ENCODE data around the gene ABAT.
"Not testable (repeated sequence)": the region's sequence is repeated elsewhere in the genome, so short reads cannot be mapped to it uniquely, and the experiment has no call there.

The ABAT gene

DNA sequence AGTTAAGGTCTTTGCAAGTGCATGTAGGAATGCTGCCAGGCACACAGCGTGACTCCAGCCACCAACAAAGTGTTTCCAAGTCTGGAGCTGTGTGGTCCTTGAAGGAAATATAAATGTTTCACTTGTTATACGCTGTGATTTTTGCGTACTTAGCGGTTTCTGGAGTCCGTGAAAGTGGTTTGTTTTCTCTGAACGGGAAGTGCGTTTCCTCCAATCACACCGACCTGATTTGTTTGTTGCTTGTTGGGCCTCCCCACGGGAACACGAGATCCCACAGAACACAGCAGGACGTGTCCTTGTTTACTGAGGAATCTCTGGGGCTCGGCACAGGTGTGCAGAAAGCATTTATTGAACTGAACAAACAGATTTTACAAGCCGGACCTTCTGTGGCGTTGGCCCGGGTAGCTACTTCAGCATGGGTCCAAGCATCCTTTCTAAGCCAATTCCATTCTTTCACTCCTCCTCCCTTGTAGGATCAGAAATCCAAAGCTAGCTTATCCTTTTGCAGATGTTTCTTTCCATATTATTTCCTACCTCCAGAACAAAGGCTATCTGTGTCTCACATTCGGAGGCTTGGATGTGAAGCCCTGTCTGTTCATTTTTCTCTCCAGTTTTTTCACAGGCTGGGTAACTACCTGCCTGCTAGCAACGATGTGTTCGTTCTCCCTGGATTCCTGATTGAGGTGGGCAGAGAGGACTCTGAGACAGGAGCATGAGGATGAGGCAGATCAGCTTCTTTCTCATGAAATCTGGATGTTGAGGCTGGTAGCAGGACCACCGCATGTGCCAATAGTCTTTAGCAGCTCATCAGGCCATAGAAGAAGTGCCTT lies 44.6 kb downstream of the ABAT start:
- DNase-seq, result no peak

GRCh38 chr16:8720080-8720966 lies 45.9 kb downstream of the ABAT start:
- DNase-seq, result no peak

DNA sequence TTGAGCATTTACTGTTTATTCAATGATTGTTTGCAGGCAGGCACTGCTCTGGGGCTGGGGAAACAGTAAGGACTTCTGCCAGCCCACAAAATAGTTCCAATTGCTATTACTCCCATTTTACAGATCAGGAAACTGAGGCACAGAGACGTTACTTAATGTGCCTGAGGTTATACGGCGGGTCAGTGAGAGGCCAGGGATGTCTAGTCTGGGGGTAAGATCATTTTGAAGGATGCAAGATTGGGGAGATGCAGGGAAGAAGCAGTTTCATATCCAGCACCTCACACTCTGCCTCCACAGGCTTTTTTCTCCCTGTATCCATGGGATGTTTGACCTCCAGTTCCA lies 46.5 kb downstream of the ABAT start:
- DNase-seq, result no peak

- no peak for DNase-seq
Observed at GRCh38 chr16:8721336-8722024, 47.1 kb downstream of the ABAT start.

DNA sequence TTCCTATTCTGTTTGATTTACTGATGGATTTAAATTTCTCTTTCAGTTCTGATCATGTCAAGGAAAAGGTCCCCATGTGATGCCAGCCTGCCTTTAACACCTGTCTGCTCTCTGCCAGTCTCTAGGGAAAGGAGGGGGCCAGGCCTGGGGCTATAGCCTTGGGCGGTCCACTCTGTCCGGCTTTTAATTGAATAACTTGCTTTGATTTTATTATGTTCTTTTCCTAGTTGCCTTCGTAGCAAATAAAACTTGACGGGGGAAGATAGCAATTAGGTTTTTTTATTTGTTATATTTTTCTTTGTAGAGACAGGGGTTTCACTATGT lies 47.6 kb downstream of the ABAT start:
- DNase-seq, result no peak

DNA sequence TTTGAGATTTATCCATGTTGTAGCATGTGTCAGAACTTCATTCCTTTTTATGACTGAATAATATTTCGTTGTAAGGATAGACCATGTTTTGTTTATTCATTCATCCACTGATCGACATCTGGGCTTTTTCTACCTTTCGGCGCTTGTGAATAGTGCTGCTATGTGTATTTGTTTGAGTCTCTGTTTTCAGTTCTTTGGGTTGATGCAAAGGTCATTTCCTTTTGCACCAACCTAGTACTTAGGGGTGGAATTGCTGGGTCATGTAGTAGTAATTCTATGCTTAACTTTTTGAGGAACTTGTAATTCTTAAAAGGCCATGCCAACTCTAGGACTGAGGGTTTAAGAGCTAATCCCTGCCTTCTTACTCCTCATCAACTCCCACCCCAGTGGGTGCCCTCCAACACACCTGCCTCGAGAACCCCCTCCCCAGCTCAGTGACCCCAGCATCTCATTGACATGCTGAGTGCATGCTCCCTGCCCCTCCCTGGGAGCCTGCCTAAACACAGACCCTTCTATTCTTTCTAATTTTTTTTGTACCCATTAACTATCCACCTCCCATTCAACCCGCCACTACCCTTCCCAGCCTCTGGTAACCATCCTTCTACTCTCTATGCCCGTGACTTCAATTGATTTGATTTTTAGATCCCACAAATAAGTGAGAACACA lies 51.2 kb downstream of the ABAT start:
- no peak for DNase-seq

- DNase-seq, result no peak
Observed at GRCh38 chr16:8727131-8727806, 52.9 kb downstream of the ABAT start.

- DNase-seq, result no peak
Observed at GRCh38 chr16:8727857-8728618, 53.6 kb downstream of the ABAT start.

GRCh38 chr16:8729779-8730334 lies 55.4 kb downstream of the ABAT start:
- no peak for DNase-seq

GRCh38 chr16:8730335-8730915 lies 56.0 kb downstream of the ABAT start:
- no peak for DNase-seq

- no peak for DNase-seq
Observed at GRCh38 chr16:8733849-8734540, 59.6 kb downstream of the ABAT start.

DNA sequence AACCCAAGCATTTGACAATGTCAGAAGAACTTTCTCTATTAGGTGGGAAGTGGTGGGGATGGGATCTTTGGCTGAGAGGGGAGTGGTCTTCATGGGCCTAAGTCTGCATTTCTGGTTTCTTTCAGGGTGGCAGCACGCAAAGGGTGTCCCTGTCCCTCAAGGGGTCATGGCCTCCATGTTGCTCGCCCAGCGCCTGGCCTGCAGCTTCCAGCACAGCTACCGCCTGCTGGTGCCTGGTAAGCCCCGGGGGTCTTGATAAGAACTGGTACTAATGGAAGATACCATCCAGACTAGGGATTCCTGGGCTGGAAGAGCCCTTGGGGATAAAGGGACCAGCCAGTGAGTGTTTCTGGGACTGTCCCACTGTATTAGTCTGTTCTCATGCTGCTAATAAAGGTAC lies 61.2 kb downstream of the ABAT start:
- no peak for DNase-seq

GRCh38 chr16:8736123-8736668 lies 61.8 kb downstream of the ABAT start:
- DNase-seq, result no peak

GRCh38 chr16:8739151-8739550 lies 64.7 kb downstream of the ABAT start:
- no peak for DNase-seq

DNA sequence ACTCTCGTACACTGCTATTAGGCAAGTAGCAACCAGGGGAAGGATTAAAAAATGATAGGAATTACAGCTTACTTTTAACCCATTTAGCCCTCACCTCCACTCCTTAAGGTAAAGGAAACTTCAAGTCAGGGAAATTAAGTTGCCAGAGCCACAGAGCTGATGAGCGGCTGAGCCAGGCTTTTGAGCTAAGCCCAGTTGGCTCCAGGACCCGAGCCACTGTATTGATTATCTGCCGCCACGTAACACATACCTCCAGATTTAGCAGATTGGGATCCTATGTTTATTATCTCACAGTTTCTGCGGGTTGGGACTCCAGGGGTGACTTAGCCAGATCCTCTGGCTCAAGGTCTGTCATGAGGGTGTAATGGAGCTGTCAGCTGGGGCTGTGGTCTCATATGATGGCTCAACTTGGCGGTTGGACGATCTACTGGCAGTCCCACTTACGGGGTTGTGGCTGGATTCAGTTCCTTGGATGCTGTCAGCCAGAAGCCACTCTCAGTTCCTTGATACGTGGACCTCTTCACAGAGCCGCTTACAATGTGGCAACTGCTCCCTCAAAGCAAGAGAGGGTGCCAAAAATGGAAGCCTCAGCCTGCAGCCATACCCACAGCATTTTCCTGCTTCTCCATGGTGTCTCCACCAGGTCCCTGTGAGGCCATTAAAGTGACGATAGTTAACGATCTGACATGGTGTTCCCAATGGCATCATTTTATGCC lies 65.7 kb downstream of the ABAT start:
- DNase-seq, result no peak

- no peak for DNase-seq
Observed at GRCh38 chr16:8740775-8741355, 66.4 kb downstream of the ABAT start.

DNA sequence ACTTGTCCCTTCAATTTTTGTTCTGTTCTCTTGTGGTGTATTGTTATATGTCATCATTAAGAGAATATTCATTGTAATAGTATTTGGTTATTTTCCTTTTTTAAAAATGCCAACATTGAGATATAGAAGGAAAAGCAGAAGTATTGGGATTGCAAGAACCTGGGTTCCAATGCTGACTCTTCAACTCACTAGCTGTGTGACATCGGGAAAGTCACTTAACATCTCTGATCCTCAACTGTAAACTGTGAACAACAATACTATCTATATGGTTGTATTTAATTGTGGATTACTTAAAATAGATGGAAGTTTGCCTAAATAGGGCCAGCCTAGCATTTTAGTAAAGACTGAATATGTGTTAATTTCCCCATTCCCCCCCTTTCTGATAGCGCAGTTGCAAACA lies 67.2 kb downstream of the ABAT start:
- no peak for DNase-seq

DNA sequence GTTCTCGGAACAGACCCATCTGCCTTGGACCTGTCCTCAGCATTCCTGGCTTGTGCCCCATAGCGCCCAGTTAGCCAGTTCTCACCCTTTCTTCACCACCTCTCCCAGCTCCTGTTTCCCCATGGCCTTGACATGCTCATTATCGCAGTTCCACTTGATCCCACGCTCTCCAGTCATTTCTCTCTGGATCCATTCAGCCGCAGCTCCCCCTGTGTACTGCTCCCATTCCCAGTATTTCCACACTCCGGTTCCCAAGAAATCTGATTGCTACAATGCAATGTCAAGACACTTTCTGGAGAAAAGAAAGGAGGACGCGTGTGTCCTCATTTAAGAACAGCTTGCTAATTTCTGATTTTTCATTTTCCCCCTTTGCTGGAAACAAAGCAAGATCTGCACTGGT lies 67.7 kb downstream of the ABAT start:
- DNase-seq, result no peak

DNA sequence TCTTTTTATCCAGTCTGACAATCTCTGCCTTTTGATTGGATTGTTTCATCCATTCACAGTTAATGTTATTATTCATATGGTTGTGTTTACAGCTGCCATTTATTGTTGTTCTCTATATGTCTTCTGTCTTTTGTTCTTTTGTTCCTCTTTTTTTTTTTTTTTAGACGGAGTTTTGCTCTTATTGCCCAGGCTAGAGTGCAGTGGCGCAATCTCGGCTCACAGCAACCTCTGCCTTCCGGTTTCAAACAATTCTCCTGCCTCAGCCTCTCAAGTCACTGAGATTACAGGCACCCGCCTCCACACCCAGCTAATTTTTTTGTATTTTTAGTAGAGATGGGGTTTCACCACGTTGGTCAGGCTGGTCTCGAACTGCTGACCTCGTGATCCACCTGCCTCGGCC lies 74.5 kb downstream of the ABAT start:
- DNase-seq, result not testable (repeated sequence)
